GM10266 (cell line): Measurements from ENCODE around the gene CDH23.

ENCODE experiments used
- DNase-seq: peaks from one replicate; pipeline ENCODE4 v3.0.0; 2012; ENCODE audit errors: extremely low spot score
- CTCF ChIP-seq: IDR thresholded peaks from 2 replicates; pipeline ENCODE4 v1.5.1; 2012; ENCODE audit warnings: mild to moderate bottlenecking, low read depth; ENCODE audit not compliant: control insufficient read depth, insufficient read depth; ENCODE audit errors: missing control alignments

CDH23 gene

GRCh38 chr10:71647526-71648253 lies 251.0 kb downstream of the CDH23 start:
- TF ChIP-seq CTCF: peak; percentile 35
- no peak for DNase-seq

GRCh38 chr10:71648254-71648932 lies 251.7 kb downstream of the CDH23 start:
- no peak for DNase-seq
- TF ChIP-seq CTCF: no peak

- TF ChIP-seq CTCF: no peak
- no peak for DNase-seq
These were observed 252.2 kb downstream of the CDH23 start for GRCh38 chr10:71648933-71649320.

GRCh38 chr10:71649631-71650030 lies 252.9 kb downstream of the CDH23 start:
- DNase-seq: no peak
- TF ChIP-seq CTCF: no peak

GRCh38 chr10:71650397-71650796 lies 253.7 kb downstream of the CDH23 start:
- no peak for TF ChIP-seq CTCF
- DNase-seq: no peak

GRCh38 chr10:71651428-71651827 lies 254.7 kb downstream of the CDH23 start:
- TF ChIP-seq CTCF: no peak
- DNase-seq: no peak

GRCh38 chr10:71651928-71652327 lies 255.2 kb downstream of the CDH23 start:
- TF ChIP-seq CTCF: no peak
- DNase-seq: no peak
